Stomach (tissue), 9 donors: ENCODE data around the gene MMS22L. TPM values are rescaled to one million over a fixed set of nuclear protein-coding genes. Genes with fewer than 3 reads are reported as not detected.
A peak's percentile ranks its signal among the peaks of the same experiment; 100 is the strongest.

Experiments
- DNase-seq, 2 donors: peaks; one replicate each; pipeline versions ENCODE4 v3.0.0 to v3.0.0-alpha.2; 2013 to 2019
- H3K27ac ChIP-seq, 5 donors: fragments of 200-600 bp in 4 of 5; sonication (generic) in 4 of 5; one replicate each; pipeline ENCODE4 v1.5.1; 2013 to 2019; ENCODE audit warnings: mild to moderate bottlenecking in 1 of 5, moderate library complexity in 1 of 5
- H3K27me3 ChIP-seq, 3 donors: fragments of 200-600 bp; sonication (generic); one replicate each; pipeline ENCODE4 v1.5.1; 2017 to 2019; ENCODE audit warnings: mixed run types in 1 of 3
- H3K36me3 ChIP-seq, 4 donors: fragments of 200-600 bp; sonication (generic); 1 replicate in 3 of 4; 2 replicates in 1 of 4; pipeline ENCODE4 v1.5.1; 2016 to 2019
- H3K4me1 ChIP-seq, 4 donors: fragments of 200-600 bp; sonication (generic); one replicate each; pipeline ENCODE4 v1.5.1; 2016 to 2019
- H3K4me3 ChIP-seq, 4 donors: fragments of 200-600 bp; sonication (generic) in 3 of 4; one replicate each; pipeline ENCODE4 v1.5.1; 2016 to 2019; ENCODE audit warnings: mild to moderate bottlenecking in 1 of 4
- H3K9me3 ChIP-seq, 4 donors: fragments of 200-600 bp; sonication (generic); one replicate each; pipeline ENCODE4 v1.5.1; 2016 to 2019
- EP300 ChIP-seq: sonication (generic); formaldehyde crosslinking; IDR thresholded peaks from one replicate; pipeline ENCODE4 v1.6.1; 2017; ENCODE audit warnings: antibody characterized with exemption
- POLR2A ChIP-seq, 4 donors: fragments of 450-650 bp; IDR thresholded peaks; one replicate each; pipeline ENCODE4 v1.6.1; 2016; ENCODE audit warnings: antibody characterized with exemption in 4 of 4, control low read depth in 2 of 4, mild to moderate bottlenecking in 1 of 4, moderate library complexity in 1 of 4
- POLR2AphosphoS5 ChIP-seq, 3 donors: sonication (generic); formaldehyde crosslinking; IDR thresholded peaks; one replicate each; pipeline ENCODE4 v1.6.1; 2016; ENCODE audit warnings: antibody characterized with exemption in 3 of 3
- WGBS, 5 donors: extraction: QIAGEN DNeasy Blood & Tissue Kit in 3 of 5; methylation state at CpG; one replicate each; pipeline versions ENCODE4 v1.1.5 to v1.1.7; 2013 to 2018; 5-methylcytosine and 5-hydroxymethylcytosine counted together
- intact Hi-C: fragments of 100-400 bp; cut with DNase I; formaldehyde crosslinking; loops from one replicate; pipeline ENCODE4 v1.15.1; 2023; ENCODE audit warnings: low total_unique reads
- polyA plus RNA-seq, 3 donors: library from polyadenylated mRNA; stranded (reverse); fragments of 200-250 nt; gene quantifications; one replicate each; pipeline ENCODE4 v1.2.3, GENCODE V29; 2013
- total RNA-seq, 5 donors: library from RNA; depleted of rRNA; stranded (reverse); fragments of >200 nt; gene quantifications; one replicate each; pipeline versions ENCODE4 v1.1.0 to v1.2.3, GENCODE V29; 2014 to 2016
- TF ChIP-seq, protein P1 (sequence below), 7 experiments: fragments of 450-650 bp in 4 of 7; fragments of 200-600 bp in 3 of 7; sonication (generic) in 3 of 7; IDR thresholded peaks; one replicate each; pipeline ENCODE4 v1.5.1; 2016 to 2019; ENCODE audit warnings: antibody characterized with exemption in 7 of 7, control low read depth in 2 of 7, mild to moderate bottlenecking in 1 of 7
- donor health status: healthy with polysubstance abuse.
- donor health status: Bipolar disorder and iron deficiency.
- donor health status: healthy.

MMS22L gene
- total and polyA plus RNA-seq, 8 donors, result 0.81 to 27.7 (median 3.6) TPM

DNA sequence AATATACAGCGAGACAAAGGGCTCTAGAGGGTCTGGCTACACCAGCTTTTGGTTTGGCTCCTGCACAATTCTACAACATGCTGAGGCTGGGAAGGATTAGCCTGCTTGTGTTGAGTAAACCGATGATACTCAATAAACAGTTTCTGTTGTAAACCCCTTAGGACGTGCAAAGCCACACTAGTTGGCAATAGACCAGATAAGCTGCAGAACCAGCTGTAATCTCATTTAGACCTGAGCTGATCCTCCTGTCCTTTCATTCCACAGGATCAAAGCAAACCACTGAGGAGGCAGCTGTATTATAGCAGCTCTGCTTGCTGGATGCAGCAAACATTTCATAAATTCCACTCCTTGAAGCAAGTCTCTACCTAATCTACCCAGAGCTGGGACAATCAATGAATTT is 79.7 kb downstream of the MMS22L start:
- H3K27ac ChIP-seq, result no peak overlapping the region
- H3K9me3 ChIP-seq, result no peaks in the 10 kb centered on the region
- WGBS, 5 donors, result 48 to 71% (median 62%) methylated on average over 3 of the region's 3 CpGs
- intact Hi-C loops, result no loop called here
- no peaks in the 10 kb centered on the region for H3K4me1 ChIP-seq
- H3K36me3 ChIP-seq, result no peaks in the 10 kb centered on the region
- no peak overlapping the region for H3K4me3 ChIP-seq
- TF ChIP-seq, protein P1, sequence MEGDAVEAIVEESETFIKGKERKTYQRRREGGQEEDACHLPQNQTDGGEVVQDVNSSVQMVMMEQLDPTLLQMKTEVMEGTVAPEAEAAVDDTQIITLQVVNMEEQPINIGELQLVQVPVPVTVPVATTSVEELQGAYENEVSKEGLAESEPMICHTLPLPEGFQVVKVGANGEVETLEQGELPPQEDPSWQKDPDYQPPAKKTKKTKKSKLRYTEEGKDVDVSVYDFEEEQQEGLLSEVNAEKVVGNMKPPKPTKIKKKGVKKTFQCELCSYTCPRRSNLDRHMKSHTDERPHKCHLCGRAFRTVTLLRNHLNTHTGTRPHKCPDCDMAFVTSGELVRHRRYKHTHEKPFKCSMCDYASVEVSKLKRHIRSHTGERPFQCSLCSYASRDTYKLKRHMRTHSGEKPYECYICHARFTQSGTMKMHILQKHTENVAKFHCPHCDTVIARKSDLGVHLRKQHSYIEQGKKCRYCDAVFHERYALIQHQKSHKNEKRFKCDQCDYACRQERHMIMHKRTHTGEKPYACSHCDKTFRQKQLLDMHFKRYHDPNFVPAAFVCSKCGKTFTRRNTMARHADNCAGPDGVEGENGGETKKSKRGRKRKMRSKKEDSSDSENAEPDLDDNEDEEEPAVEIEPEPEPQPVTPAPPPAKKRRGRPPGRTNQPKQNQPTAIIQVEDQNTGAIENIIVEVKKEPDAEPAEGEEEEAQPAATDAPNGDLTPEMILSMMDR (IDR thresholded peaks at IDR 0.05), result no peak
- no peak for TF ChIP-seq POLR2AphosphoS5 (IDR thresholded peaks at IDR 0.05)
- no peak for TF ChIP-seq POLR2A (IDR thresholded peaks at IDR 0.05)
- no peak for TF ChIP-seq EP300
- no peaks in the 10 kb centered on the region for H3K27me3 ChIP-seq
- peak in 1 of 2 donors; percentile 24 for DNase-seq

DNA sequence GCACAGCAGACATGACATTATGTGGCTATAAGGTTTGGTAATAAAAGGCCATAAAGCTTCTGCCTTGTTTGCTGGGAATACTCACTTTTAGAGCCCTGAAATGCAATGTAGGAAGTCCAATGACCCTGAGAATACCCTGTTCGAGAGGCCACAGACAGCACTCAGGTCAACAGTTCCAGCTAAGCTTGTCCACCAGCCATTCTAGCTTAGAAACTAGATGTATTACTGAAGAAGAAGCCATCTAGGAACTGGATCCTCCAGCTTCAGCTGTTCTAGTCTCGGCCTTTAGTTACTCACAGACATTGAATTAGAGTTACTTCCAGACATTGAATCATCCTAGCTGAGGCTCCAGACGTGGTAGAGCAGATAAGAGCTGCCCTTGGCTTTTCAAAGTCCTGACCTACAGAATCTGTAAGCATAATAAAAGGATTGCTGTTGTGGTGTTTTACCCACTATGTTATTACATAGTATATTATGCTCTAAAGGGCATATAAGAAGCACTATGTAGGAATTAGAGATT is 84.9 kb downstream of the MMS22L start:
- no peak for TF ChIP-seq POLR2AphosphoS5 (IDR thresholded peaks at IDR 0.05)
- no peak for TF ChIP-seq POLR2A (IDR thresholded peaks at IDR 0.05)
- no peak for TF ChIP-seq EP300
- intact Hi-C loops, result no loop called here
- Histone ChIP-seq H3K27me3 (no peaks in the 10 kb centered on the region), H3K36me3 (peaks cover 0 to 5% (median 2%) of the 10 kb centered on the region in 4 donors), H3K27ac (no peak overlapping the region), H3K4me1 (no peaks in the 10 kb centered on the region), H3K4me3 (no peak overlapping the region), H3K9me3 (no peaks in the 10 kb centered on the region)
- WGBS, 5 donors, result 71 to 83% (median 80%) methylated on average over 3 of the region's 3 CpGs
- DNase-seq, result no peak

DNA sequence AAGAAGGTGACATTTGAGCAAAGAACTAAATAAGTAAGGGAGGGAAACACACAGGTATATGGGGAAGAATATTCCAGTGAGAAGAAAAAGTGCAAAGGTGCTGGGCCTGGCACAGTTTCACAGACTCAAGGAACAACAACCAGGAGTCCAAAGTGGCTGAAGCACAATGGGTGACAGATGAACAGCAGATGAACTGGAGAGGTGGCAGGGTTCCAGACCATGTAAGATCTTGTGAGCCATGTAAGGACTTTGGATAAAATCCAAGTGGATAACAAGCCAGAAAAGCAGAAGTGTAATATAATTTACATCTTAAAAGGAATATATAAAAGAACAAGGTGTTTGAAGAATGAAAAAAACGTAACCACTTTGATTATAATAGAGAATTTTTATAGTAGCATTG is 87.9 kb downstream of the MMS22L start:
- peak in 1 of 2 donors; percentile 8 for DNase-seq

DNA sequence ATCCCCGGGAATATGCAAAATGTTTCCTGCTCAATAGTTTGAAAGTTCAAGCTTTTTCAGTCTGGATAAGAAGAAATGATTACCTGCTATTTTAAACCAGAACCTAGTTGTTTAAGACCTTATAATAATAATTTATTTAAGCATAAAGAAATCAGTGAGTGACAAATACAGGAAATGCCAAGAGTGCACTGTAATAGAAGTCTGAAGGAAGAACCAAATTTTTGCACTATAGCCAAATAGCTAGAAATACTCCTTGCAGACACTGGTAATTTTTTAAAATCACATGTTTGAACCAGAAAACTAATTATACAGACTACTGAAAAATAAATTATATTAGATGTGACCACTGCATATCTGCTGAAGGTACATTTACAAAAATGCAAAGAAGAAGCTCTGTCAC is 93.2 kb downstream of the MMS22L start:
- Histone ChIP-seq H3K36me3 (peaks cover 0 to 5% (median 2%) of the 10 kb centered on the region in 4 donors), H3K4me1 (no peaks in the 10 kb centered on the region), H3K27me3 (no peaks in the 10 kb centered on the region), H3K9me3 (no peaks in the 10 kb centered on the region), H3K27ac (no peak overlapping the region), H3K4me3 (no peak overlapping the region)
- TF ChIP-seq POLR2AphosphoS5 (IDR thresholded peaks at IDR 0.05) (no peak), EP300 (no peak)
- TF ChIP-seq, protein P1 (IDR thresholded peaks at IDR 0.05), result no peak
- WGBS, 5 donors, result 74 to 88% (median 85%) methylated on average over 1 of the region's 1 CpG
- DNase-seq, result no peak
- intact Hi-C loops, result no loop called here

More for the DNA sequence above, 87.9 kb downstream of the MMS22L start:
- intact Hi-C loops, result no loop called here
- Histone ChIP-seq H3K4me1 (no peaks in the 10 kb centered on the region), H3K27me3 (no peaks in the 10 kb centered on the region), H3K9me3 (no peaks in the 10 kb centered on the region), H3K27ac (no peak overlapping the region), H3K4me3 (no peak overlapping the region), H3K36me3 (peaks cover 0 to 5% (median 2%) of the 10 kb centered on the region in 4 donors)
- TF ChIP-seq POLR2A (IDR thresholded peaks at IDR 0.05) (no peak), EP300 (no peak), POLR2AphosphoS5 (IDR thresholded peaks at IDR 0.05) (no peak)
- TF ChIP-seq, protein P1 (IDR thresholded peaks at IDR 0.05), result no peak
- WGBS, 5 donors, result 77 to 92% (median 78%) methylated on average over 1 of the region's 1 CpG

DNA sequence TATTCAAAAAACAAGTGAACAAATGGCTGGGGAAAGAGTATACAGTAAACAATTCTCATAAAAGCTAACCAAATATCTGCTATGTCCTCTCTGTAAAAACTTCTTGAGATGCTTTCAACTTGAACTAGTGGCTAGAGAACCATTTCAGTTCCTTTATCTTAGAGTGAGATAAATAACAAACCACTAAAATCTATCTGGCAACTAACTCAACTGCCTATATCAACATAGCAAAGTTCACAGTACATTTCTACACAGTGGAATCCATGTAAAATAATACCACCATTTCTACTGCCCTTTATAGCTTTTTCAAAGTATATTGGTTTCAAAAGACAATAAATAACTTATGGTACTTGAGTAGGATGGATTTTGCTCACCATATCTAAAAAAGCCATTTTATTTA is 95.1 kb downstream of the MMS22L start:
- TF ChIP-seq POLR2A (IDR thresholded peaks at IDR 0.05) (no peak), EP300 (no peak), POLR2AphosphoS5 (IDR thresholded peaks at IDR 0.05) (no peak)
- TF ChIP-seq, protein P1 (IDR thresholded peaks at IDR 0.05), result no peak
- Histone ChIP-seq H3K27me3 (no peaks in the 10 kb centered on the region), H3K36me3 (no peaks in the 10 kb centered on the region), H3K9me3 (no peaks in the 10 kb centered on the region), H3K4me1 (no peaks in the 10 kb centered on the region), H3K27ac (no peak overlapping the region), H3K4me3 (no peak overlapping the region)
- intact Hi-C loops, result no loop called here
- no peak for DNase-seq
